Activated T-cell treated with anti-CD3 and anti-CD28 coated beads, Interleukin-2, amount 50 U/mL, for 72 hours (primary cell): ENCODE results near the gene SYNE1. TPM values are rescaled to one million over a fixed set of nuclear protein-coding genes. Genes with fewer than 3 reads are reported as not detected.
"Not testable (repeated sequence)": the region's sequence is repeated elsewhere in the genome, so short reads cannot be mapped to it uniquely, and the experiment has no call there.

Experiments
- ATAC-seq, 2 donors: fragments of 150-1000 bp; cut with Tn5 transposase; replicated peaks in 1 of 2; 2 replicates each; pipeline ENCODE4 v1.10.0; 2021; ENCODE audit warnings: moderate library complexity in 2 of 2, mild to moderate bottlenecking in 1 of 2
- DNase-seq, 2 donors: peaks; one replicate each; pipeline ENCODE4 v3.0.0; 2021 to 2022; ENCODE audit warnings: mixed read lengths in 1 of 2
- H3K27ac Mint-ChIP-seq: one replicate; pipeline ENCODE4 v1.8.0; 2022; ENCODE audit warnings: mild to moderate bottlenecking, moderate library complexity, mixed read lengths
- H3K27me3 Mint-ChIP-seq: one replicate; pipeline ENCODE4 v1.8.0; 2022; ENCODE audit warnings: low read depth, mixed read lengths
- H3K36me3 Mint-ChIP-seq, 2 donors: one replicate each; pipeline ENCODE4 v1.8.0; 2022; ENCODE audit warnings: mixed read lengths in 2 of 2, mild to moderate bottlenecking in 1 of 2; ENCODE audit not compliant: insufficient read depth in 2 of 2
- H3K4me1 Mint-ChIP-seq: one replicate; pipeline ENCODE4 v1.8.0; 2022; ENCODE audit warnings: low read depth, mixed read lengths
- H3K4me3 Mint-ChIP-seq, 2 donors: one replicate each; pipeline ENCODE4 v1.8.0; 2022; ENCODE audit warnings: mild to moderate bottlenecking in 2 of 2, mixed read lengths in 2 of 2, moderate library complexity in 2 of 2
- H3K9me3 Mint-ChIP-seq, 2 donors: one replicate each; pipeline ENCODE4 v1.8.0; 2022; ENCODE audit warnings: mixed read lengths in 2 of 2
- total RNA-seq, 2 donors: library from RNA; stranded (reverse); gene quantifications; one replicate each; pipeline ENCODE4 v1.2.3, GENCODE V29; 2022

Gene SYNE1
- total RNA-seq, 2 donors from 2014 or later = 34.5 to 38.9 TPM

- not testable (repeated sequence) for H3K36me3 Mint-ChIP-seq, H3K27ac Mint-ChIP-seq, ATAC-seq, H3K9me3 Mint-ChIP-seq, DNase-seq, H3K4me3 Mint-ChIP-seq, H3K4me1 Mint-ChIP-seq
- peaks cover 12% of the 10 kb centered on the region for H3K27me3 Mint-ChIP-seq
Observed at GRCh38 chr6:152491501-152491900, 145.7 kb downstream of the SYNE1 start.

GRCh38 chr6:152490971-152491378 is 146.2 kb downstream of the SYNE1 start:
- H3K27me3 Mint-ChIP-seq, DNase-seq, H3K27ac Mint-ChIP-seq, H3K9me3 Mint-ChIP-seq, H3K4me1 Mint-ChIP-seq, H3K4me3 Mint-ChIP-seq, H3K36me3 Mint-ChIP-seq, ATAC-seq: not testable (repeated sequence)

GRCh38 chr6:152484806-152485205 is 152.4 kb downstream of the SYNE1 start:
- DNase-seq (no peak), ATAC-seq (no peak)
- no peak overlapping the region for H3K4me3 Mint-ChIP-seq
- no peaks in the 10 kb centered on the region for H3K36me3 Mint-ChIP-seq
- no peaks in the 10 kb centered on the region for H3K9me3 Mint-ChIP-seq
- H3K27me3 Mint-ChIP-seq = no peaks in the 10 kb centered on the region
- no peaks in the 10 kb centered on the region for H3K4me1 Mint-ChIP-seq
- H3K27ac Mint-ChIP-seq = no peak overlapping the region

- ATAC-seq (no peak), DNase-seq (no peak)
- H3K4me3 Mint-ChIP-seq = no peak overlapping the region
- H3K36me3 Mint-ChIP-seq = no peaks in the 10 kb centered on the region
- no peaks in the 10 kb centered on the region for H3K4me1 Mint-ChIP-seq
- H3K27me3 Mint-ChIP-seq = no peaks in the 10 kb centered on the region
- no peaks in the 10 kb centered on the region for H3K9me3 Mint-ChIP-seq
- H3K27ac Mint-ChIP-seq = no peak overlapping the region
Observed at GRCh38 chr6:152482289-152482688, 154.9 kb downstream of the SYNE1 start.

- Mint-ChIP-seq H3K27ac (no peak overlapping the region), H3K4me1 (no peaks in the 10 kb centered on the region), H3K9me3 (peaks cover 0 to 3% of the 10 kb centered on the region in 2 donors), H3K36me3 (no peaks in the 10 kb centered on the region), H3K27me3 (no peaks in the 10 kb centered on the region), H3K4me3 (no peak overlapping the region)
- DNase-seq = no peak
- no peak for ATAC-seq
Observed at GRCh38 chr6:152478377-152479010, 158.7 kb downstream of the SYNE1 start.

GRCh38 chr6:152474354-152474753 is 162.8 kb downstream of the SYNE1 start:
- peak overlapping the region; percentile 16 for H3K27ac Mint-ChIP-seq
- H3K27me3 Mint-ChIP-seq = peaks cover 24% of the 10 kb centered on the region
- peaks cover 0 to 3% of the 10 kb centered on the region in 2 donors for H3K9me3 Mint-ChIP-seq
- no peaks in the 10 kb centered on the region for H3K36me3 Mint-ChIP-seq
- no peak for ATAC-seq
- no peak overlapping the region for H3K4me3 Mint-ChIP-seq
- no peaks in the 10 kb centered on the region for H3K4me1 Mint-ChIP-seq
- no peak for DNase-seq

GRCh38 chr6:152472325-152472724 is 164.8 kb downstream of the SYNE1 start:
- Mint-ChIP-seq H3K27ac (no peak overlapping the region), H3K4me3 (no peak overlapping the region), H3K9me3 (peaks cover 0 to 3% of the 10 kb centered on the region in 2 donors), H3K27me3 (peaks cover 24% of the 10 kb centered on the region), H3K36me3 (no peaks in the 10 kb centered on the region), H3K4me1 (no peaks in the 10 kb centered on the region)
- no peak for DNase-seq
- no peak for ATAC-seq

GRCh38 chr6:152471456-152472265 is 165.5 kb downstream of the SYNE1 start:
- Mint-ChIP-seq H3K4me3 (no peak overlapping the region), H3K9me3 (peaks cover 0 to 3% of the 10 kb centered on the region in 2 donors), H3K36me3 (no peaks in the 10 kb centered on the region), H3K27me3 (peaks cover 24% of the 10 kb centered on the region), H3K27ac (no peak overlapping the region), H3K4me1 (no peaks in the 10 kb centered on the region)
- no peak for DNase-seq
- no peak for ATAC-seq

- DNase-seq (no peak), ATAC-seq (no peak)
- Mint-ChIP-seq H3K27ac (no peak overlapping the region), H3K4me1 (peaks cover 11% of the 10 kb centered on the region), H3K27me3 (peaks cover 7% of the 10 kb centered on the region), H3K9me3 (no peaks in the 10 kb centered on the region), H3K36me3 (no peaks in the 10 kb centered on the region), H3K4me3 (no peak overlapping the region)
Observed at GRCh38 chr6:152463164-152463563, 174.0 kb downstream of the SYNE1 start.

GRCh38 chr6:152462716-152463115 is 174.4 kb downstream of the SYNE1 start:
- H3K36me3 Mint-ChIP-seq = no peaks in the 10 kb centered on the region
- no peak overlapping the region for H3K27ac Mint-ChIP-seq
- no peak overlapping the region for H3K4me3 Mint-ChIP-seq
- peaks cover 7% of the 10 kb centered on the region for H3K27me3 Mint-ChIP-seq
- no peak for ATAC-seq
- DNase-seq = no peak
- H3K9me3 Mint-ChIP-seq = no peaks in the 10 kb centered on the region
- peaks cover 11% of the 10 kb centered on the region for H3K4me1 Mint-ChIP-seq

- H3K9me3 Mint-ChIP-seq = no peaks in the 10 kb centered on the region
- ATAC-seq (no peak), DNase-seq (no peak)
- no peak overlapping the region for H3K4me3 Mint-ChIP-seq
- H3K27me3 Mint-ChIP-seq = peaks cover 7% of the 10 kb centered on the region
- no peak overlapping the region for H3K27ac Mint-ChIP-seq
- peaks cover 11% of the 10 kb centered on the region for H3K4me1 Mint-ChIP-seq
- H3K36me3 Mint-ChIP-seq = no peaks in the 10 kb centered on the region
Observed at GRCh38 chr6:152461556-152461955, 175.6 kb downstream of the SYNE1 start.

GRCh38 chr6:152458648-152459644 is 178.2 kb downstream of the SYNE1 start:
- Mint-ChIP-seq H3K36me3 (no peaks in the 10 kb centered on the region), H3K4me1 (peaks cover 11% of the 10 kb centered on the region), H3K27ac (no peak overlapping the region), H3K9me3 (no peaks in the 10 kb centered on the region), H3K4me3 (no peak overlapping the region), H3K27me3 (no peaks in the 10 kb centered on the region)
- DNase-seq = no peak
- no peak for ATAC-seq
